Esophagus (tissue), 2 donors: ENCODE data around the gene ANGPTL2. TPM values are rescaled to one million over a fixed set of nuclear protein-coding genes. Genes with fewer than 3 reads are reported as not detected.
A peak's percentile ranks its signal among the peaks of the same experiment; 100 is the strongest.

Source experiments
- H3K27ac ChIP-seq, 2 donors: one replicate each; pipeline ENCODE4 v1.5.1; 2013; ENCODE audit warnings: low read depth in 2 of 2, mild to moderate bottlenecking in 2 of 2, inconsistent platforms in 1 of 2, low read length in 1 of 2, moderate library complexity in 1 of 2
- H3K27me3 ChIP-seq, 2 donors: one replicate each; pipeline ENCODE4 v1.6.1; 2013; ENCODE audit warnings: low read length in 2 of 2, control low read depth in 1 of 2, mild to moderate bottlenecking in 1 of 2; ENCODE audit not compliant: insufficient read depth in 2 of 2, control insufficient read depth in 1 of 2
- H3K36me3 ChIP-seq, 2 donors: one replicate each; pipeline ENCODE4 v1.6.1; 2013; ENCODE audit warnings: low read length in 1 of 2; ENCODE audit not compliant: control insufficient read depth in 2 of 2, insufficient read depth in 2 of 2
- H3K4me1 ChIP-seq, 2 donors: one replicate each; pipeline ENCODE4 v1.6.1; 2013; ENCODE audit warnings: low read length in 1 of 2; ENCODE audit not compliant: control insufficient read depth in 2 of 2, insufficient read depth in 2 of 2
- H3K4me3 ChIP-seq, 2 donors: one replicate each; pipeline ENCODE4 v1.5.1; 2013; ENCODE audit warnings: low read length in 2 of 2, mild to moderate bottlenecking in 2 of 2, low read depth in 1 of 2, moderate library complexity in 1 of 2
- H3K9me3 ChIP-seq, 2 donors: one replicate each; pipeline ENCODE4 v1.6.1; 2013; ENCODE audit warnings: mild to moderate bottlenecking in 2 of 2, low read depth in 1 of 2, low read length in 1 of 2, moderate library complexity in 1 of 2; ENCODE audit not compliant: control insufficient read depth in 2 of 2, insufficient read depth in 1 of 2
- WGBS, 2 donors: extraction: QIAGEN DNeasy Blood & Tissue Kit; methylation state at CpG; one replicate each; pipeline ENCODE4 v1.1.7; 2013; 5-methylcytosine and 5-hydroxymethylcytosine counted together
- polyA plus RNA-seq, 2 donors: library from polyadenylated mRNA; stranded (reverse); fragments of 200-250 nt; gene quantifications; one replicate each; pipeline ENCODE4 v1.2.3, GENCODE V29; 2013
- donor health status: healthy with polysubstance abuse.
- donor health status: Bipolar disorder and iron deficiency.

The ANGPTL2 gene
- polyA plus RNA-seq, 2 donors = 1.9 to 5.8 TPM

DNA sequence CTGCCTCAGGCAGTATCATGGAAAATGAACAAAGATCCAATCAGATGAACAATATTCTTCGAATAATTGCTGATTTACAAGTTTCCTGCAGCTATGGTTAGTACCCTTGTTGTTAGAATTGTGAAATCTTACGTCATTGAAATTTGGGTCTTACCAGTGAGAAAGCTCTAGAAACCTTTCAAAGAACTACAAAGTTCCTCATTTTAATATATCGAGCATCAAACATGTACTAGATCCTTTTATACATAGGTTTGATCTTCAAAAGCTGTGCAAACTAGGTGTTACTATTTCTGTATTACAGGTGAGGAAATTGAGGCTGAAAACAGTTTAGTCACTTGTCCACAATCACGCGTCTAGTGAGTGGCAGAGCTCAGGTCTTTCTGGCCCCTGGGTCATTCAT, 43.7 kb upstream of the ANGPTL2 start:
- no peaks in the 10 kb centered on the region for H3K36me3 ChIP-seq
- H3K27ac ChIP-seq = peak overlapping the region in 1 of 2 donors; percentile 59
- WGBS, 2 donors = 87 to 89% methylated on average over 5 of the region's 5 CpGs
- no peaks in the 10 kb centered on the region for H3K27me3 ChIP-seq
- no peaks in the 10 kb centered on the region for H3K9me3 ChIP-seq
- H3K4me1 ChIP-seq = peaks cover 3 to 17% of the 10 kb centered on the region in 2 donors
- no peak overlapping the region for H3K4me3 ChIP-seq

DNA sequence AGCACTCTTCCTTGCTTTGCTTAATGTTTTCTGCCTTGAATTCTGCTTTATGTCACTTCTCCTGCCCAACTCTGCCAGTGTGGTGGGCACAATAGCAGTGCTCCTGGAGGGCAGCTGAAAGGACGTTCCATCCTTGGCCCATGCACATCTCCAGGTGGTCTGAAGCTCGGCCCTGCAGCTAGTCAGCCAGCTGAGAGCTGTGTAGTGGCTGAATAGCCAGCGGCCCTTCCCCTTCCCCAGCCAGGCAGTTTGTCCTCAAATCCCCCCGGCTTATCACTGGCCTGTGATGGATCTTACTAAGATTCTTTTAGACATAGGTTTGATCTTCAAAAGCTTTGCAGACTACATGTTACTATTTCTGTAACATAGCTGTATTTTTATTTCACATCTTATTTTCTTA, 42.7 kb upstream of the ANGPTL2 start:
- Histone ChIP-seq H3K27me3 (no peaks in the 10 kb centered on the region), H3K4me1 (peaks cover 3 to 14% of the 10 kb centered on the region in 2 donors), H3K9me3 (no peaks in the 10 kb centered on the region), H3K4me3 (no peak overlapping the region), H3K27ac (no peak overlapping the region), H3K36me3 (no peaks in the 10 kb centered on the region)
- 90 to 94% methylated on average over 4 of the region's 4 CpGs for WGBS, 2 donors

DNA sequence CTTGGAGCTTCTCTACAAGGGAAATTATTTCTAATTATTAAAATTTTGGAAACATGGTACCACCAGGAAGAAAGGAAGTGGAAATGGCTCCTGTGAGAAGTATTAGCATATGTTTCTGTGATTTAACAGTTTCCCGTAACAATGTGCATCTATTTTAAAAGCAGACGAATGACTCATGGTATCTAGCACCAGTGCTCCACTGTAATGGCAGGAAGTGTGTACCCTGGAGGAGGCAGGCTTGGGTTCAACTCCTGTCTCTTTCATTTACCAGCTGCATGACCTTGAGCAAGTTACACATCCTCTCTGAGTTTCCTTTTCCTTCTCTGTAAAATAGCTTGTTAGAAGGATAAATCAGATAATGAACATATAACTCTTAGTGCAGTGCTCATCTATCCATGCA, 41.0 kb upstream of the ANGPTL2 start:
- H3K27me3 ChIP-seq = no peaks in the 10 kb centered on the region
- no peaks in the 10 kb centered on the region for H3K36me3 ChIP-seq
- H3K4me1 ChIP-seq = peaks cover 3 to 14% of the 10 kb centered on the region in 2 donors
- H3K9me3 ChIP-seq = no peaks in the 10 kb centered on the region
- H3K4me3 ChIP-seq = no peak overlapping the region
- 25 to 53% methylated on average over 2 of the region's 2 CpGs for WGBS, 2 donors
- H3K27ac ChIP-seq = no peak overlapping the region

DNA sequence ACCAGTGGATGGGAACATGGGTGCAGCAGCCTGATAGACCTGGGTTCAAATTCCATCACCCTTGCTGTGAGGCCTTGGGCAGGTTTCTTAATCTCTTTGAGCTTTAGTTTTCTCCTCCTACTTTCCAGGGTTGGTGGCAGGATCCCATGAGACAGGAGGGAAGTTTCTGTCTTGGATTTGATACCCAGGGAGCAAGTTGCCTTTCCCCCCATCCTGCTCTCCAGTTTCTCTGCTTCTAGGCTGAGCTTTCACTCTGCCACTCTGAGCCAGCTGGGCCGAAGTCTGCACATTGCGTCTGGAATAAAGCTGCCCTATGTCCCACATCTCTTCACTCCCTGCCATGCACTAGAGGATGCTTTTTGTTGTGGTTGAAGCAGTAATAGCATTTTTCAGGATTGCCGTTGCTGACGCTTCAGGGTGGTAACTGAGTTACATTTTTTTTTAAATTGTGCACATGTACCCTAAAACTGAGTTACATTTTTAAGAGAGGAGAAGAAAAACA, 40.5 kb upstream of the ANGPTL2 start:
- no peak overlapping the region for H3K4me3 ChIP-seq
- H3K27ac ChIP-seq = no peak overlapping the region
- peaks cover 3 to 14% of the 10 kb centered on the region in 2 donors for H3K4me1 ChIP-seq
- no peaks in the 10 kb centered on the region for H3K27me3 ChIP-seq
- 87 to 89% methylated on average over 4 of the region's 4 CpGs for WGBS, 2 donors
- no peaks in the 10 kb centered on the region for H3K9me3 ChIP-seq
- no peaks in the 10 kb centered on the region for H3K36me3 ChIP-seq

DNA sequence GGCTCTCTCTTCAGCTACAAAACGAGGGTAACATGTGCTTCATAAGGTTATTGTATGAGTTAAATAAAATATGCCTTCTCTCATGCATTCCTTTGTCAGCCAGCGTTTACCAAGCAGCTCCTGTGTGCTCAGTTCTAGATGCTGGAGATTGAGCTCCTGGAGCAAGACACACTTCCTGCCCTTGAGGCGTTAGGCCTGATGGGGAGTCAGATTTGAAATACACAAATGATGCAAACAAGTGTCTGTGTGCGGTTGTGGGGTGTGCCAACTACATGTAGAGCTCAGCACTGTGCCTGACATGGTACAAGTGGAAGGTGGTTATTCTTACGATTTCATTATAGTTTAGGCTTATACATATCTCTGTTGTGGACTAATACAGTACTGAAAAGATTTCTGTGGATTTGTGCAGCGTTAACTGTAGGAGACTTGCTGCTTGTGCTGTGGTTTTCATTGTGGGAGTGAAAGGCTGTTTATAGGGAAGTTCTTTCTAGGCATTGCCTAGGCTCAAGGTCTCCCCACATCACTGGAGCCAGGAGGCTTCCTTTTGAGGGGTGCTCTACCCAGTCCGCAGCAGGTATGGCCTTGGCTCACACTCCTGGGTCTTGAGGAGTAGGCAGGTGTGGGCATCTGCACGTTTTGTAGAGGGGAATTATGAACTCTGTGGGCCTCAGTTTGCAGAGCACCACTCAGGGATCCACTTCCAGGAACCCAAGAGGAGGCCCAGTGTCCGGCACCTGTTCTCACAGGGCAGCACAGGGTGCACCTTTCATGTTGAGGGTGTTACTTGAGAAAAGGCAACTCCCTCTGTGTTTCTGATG, 39.8 kb upstream of the ANGPTL2 start:
- Histone ChIP-seq H3K36me3 (no peaks in the 10 kb centered on the region), H3K4me1 (peaks cover 3 to 9% of the 10 kb centered on the region in 2 donors), H3K27ac (no peak overlapping the region), H3K9me3 (no peaks in the 10 kb centered on the region), H3K27me3 (no peaks in the 10 kb centered on the region), H3K4me3 (no peak overlapping the region)
- WGBS, 2 donors = 60 to 63% methylated on average over 9 of the region's 9 CpGs

GRCh38 chr9:127161081-127161624, 38.7 kb upstream of the ANGPTL2 start:
- H3K4me3 ChIP-seq = no peak overlapping the region
- no peak overlapping the region for H3K27ac ChIP-seq
- no peaks in the 10 kb centered on the region for H3K36me3 ChIP-seq
- H3K4me1 ChIP-seq = peaks cover 0 to 1% of the 10 kb centered on the region in 2 donors
- H3K27me3 ChIP-seq = no peaks in the 10 kb centered on the region
- WGBS, 2 donors = 96 to 99% methylated on average over 9 of the region's 9 CpGs
- H3K9me3 ChIP-seq = no peaks in the 10 kb centered on the region

- Histone ChIP-seq H3K36me3 (no peaks in the 10 kb centered on the region), H3K4me1 (peaks cover 0 to 1% of the 10 kb centered on the region in 2 donors), H3K27me3 (no peaks in the 10 kb centered on the region), H3K27ac (no peak overlapping the region), H3K4me3 (no peak overlapping the region), H3K9me3 (no peaks in the 10 kb centered on the region)
- WGBS, 2 donors = 86 to 88% methylated on average over 10 of the region's 10 CpGs
These were observed 37.6 kb upstream of the ANGPTL2 start for GRCh38 chr9:127159949-127160610.

DNA sequence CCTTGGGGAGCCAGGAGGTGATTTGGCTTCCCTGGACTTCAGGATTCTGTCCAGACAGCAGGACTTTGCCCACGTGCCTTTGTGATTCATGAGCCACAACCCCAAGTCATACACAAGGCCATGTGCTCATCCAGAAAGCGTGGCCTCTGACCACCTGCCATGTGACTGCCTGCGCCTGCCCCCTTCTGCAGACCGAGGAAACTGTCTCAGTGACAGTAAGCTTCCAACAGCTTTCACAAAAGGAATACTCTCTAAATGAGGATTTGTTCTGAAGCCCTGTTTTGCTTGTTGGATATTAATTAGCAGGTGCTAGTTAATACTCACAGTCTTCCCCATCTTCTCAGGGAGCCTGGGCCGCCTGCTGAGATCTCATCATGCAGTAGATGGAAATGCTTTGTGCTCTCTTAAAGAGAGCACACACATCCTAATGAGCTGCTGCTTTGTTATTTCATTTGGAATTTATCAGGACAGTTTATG, 36.9 kb upstream of the ANGPTL2 start:
- H3K27me3 ChIP-seq = no peaks in the 10 kb centered on the region
- no peaks in the 10 kb centered on the region for H3K36me3 ChIP-seq
- 68 to 76% methylated on average over 5 of the region's 5 CpGs for WGBS, 2 donors
- peaks cover 0 to 1% of the 10 kb centered on the region in 2 donors for H3K4me1 ChIP-seq
- peak overlapping the region in 1 of 2 donors; percentile 9 for H3K27ac ChIP-seq
- H3K9me3 ChIP-seq = no peaks in the 10 kb centered on the region
- no peak overlapping the region for H3K4me3 ChIP-seq

DNA sequence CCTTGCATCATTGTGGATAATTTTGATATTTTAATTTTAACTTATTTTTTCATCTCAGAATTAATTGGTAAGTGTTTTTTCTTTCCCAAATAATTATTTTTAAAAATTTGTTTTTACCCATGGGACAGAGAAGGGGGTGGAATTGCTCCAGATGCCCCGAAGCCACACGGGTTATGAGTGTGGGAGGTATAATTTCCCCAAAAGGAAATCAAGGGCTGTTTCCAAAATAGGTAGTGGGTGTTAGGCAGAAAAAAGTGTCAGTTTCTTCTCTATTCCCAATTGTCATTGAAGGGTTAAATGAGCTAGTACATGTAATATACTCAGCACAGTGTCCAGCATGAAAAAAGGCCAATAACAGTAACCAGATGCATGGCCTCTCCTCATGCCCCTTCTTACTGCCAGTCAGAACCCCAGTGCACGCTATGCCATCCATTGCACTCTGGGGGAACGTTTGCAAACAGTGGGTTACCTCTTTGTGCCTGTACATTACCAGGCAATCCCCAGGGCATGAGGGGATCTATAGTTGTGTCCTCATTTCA, 36.4 kb upstream of the ANGPTL2 start:
- no peak overlapping the region for H3K4me3 ChIP-seq
- H3K4me1 ChIP-seq = peaks cover 1 to 3% of the 10 kb centered on the region in 2 donors
- H3K27me3 ChIP-seq = no peaks in the 10 kb centered on the region
- WGBS, 2 donors = 84 to 85% methylated on average over 4 of the region's 4 CpGs
- H3K27ac ChIP-seq = peak overlapping the region in 1 of 2 donors; percentile 9
- H3K36me3 ChIP-seq = no peaks in the 10 kb centered on the region
- no peaks in the 10 kb centered on the region for H3K9me3 ChIP-seq
